Heart left ventricle (tissue), 13 donors: Measurements from ENCODE around the gene RHOBTB1.

Experiments
- POLR2A ChIP-seq, 2 donors: fragments of 450-650 bp; IDR thresholded peaks; one replicate each; pipeline ENCODE4 v1.6.1; 2017; ENCODE audit warnings: antibody characterized with exemption in 2 of 2, mild to moderate bottlenecking in 2 of 2, moderate library complexity in 2 of 2
- TF ChIP-seq, protein P1 (sequence below), 12 donors: fragments of 200-600 bp; sonication (generic) in 4 of 12; IDR thresholded peaks; one replicate each; pipeline versions ENCODE4 v1.5.0 to v1.8.0; 2018 to 2022; ENCODE audit warnings: antibody characterized with exemption in 12 of 12, mild to moderate bottlenecking in 5 of 12
- donor health status: ischemic (EF 13 %, LVEDD 7.1; RV severe dilation, severe dysfunction).
- donor health status: DM: no; HTN: yes; CAD: no.
- donor health status: DM: no; HTN: no; CAD: no.
- donor health status: ischemic (EF 25% LVEDD 6.9; RV normal size, moderate dysfunction).
- donor health status: ischemic (EF 25% LVEDD 5.7; RV mildly dilated, moderate dysfunction).
- donor health status: ischemic (EF 35%, LVEDD 5.7; RV mildly dilated, moderate dysfunction).
- donor health status: nonischemic (EF 11% LVEDD 7.7; RV severe dilation, severe dysfunction).
- donor health status: DM: yes; HTN: yes; CAD: no.
- donor health status: PGD.
- donor health status: ischemic (EF 29% LVEDD 5.4; RV normal size, mild dysfunction).
- donor health status: nonischemic (EF 23%, LVEDD 6.1; RV moderate dilation, normal function).

DNA sequence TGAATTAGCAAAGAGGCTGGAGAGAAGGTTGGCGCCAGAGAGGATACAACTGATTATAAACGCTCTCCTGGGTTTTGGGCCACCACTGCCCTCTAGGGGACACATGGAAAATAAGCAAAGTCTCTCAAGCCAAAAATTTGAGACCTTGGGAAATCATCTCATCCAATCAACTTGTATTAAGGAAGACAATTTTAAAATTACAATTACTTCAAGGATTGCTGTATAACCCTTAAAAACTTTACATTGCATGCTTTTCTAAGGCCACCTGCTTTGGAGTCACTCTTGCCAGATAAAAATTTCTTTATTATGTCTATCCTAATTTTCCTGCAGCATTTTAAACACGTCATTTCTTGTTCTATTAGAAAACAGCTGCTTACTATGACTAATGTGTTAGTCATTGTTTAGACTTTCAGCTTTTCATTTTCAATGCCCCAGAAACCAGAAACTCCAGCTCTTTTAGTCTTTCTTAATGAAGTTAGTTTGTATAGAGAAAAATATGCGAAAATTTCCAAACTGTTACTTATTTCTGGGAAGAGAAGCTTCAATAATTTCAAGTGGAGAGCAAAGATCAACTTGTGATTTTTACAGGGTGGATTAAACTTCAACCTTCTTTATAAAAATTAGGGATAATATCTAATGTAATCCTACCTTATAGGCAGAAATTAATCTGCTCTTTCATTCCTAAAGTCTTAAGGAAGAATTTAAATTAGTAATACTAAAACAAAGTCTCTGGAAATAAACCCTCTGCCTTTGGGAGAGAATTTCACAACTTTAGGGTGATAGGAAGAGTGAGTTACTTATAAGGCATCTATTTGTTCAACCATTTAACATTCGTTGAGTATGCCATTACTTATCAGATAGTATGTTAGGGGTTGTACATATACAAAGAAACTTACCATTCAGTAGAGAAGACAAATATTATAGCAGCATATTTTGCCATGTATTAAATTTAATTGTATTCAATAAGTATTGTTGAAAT, 20.6 kb upstream of the RHOBTB1 start:
- TF ChIP-seq, protein P1, sequence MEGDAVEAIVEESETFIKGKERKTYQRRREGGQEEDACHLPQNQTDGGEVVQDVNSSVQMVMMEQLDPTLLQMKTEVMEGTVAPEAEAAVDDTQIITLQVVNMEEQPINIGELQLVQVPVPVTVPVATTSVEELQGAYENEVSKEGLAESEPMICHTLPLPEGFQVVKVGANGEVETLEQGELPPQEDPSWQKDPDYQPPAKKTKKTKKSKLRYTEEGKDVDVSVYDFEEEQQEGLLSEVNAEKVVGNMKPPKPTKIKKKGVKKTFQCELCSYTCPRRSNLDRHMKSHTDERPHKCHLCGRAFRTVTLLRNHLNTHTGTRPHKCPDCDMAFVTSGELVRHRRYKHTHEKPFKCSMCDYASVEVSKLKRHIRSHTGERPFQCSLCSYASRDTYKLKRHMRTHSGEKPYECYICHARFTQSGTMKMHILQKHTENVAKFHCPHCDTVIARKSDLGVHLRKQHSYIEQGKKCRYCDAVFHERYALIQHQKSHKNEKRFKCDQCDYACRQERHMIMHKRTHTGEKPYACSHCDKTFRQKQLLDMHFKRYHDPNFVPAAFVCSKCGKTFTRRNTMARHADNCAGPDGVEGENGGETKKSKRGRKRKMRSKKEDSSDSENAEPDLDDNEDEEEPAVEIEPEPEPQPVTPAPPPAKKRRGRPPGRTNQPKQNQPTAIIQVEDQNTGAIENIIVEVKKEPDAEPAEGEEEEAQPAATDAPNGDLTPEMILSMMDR (IDR thresholded peaks at IDR 0.05): peak; percentile 76 to 93 (median 84)
- TF ChIP-seq POLR2A (IDR thresholded peaks at IDR 0.05): no peak
